Stimulated activated CD4-positive, alpha-beta T cell treated with anti-CD3 and anti-CD28 coated beads, Interleukin-4, amount 100 ng/mL, for 1 hour (primary cell): ENCODE results near the gene TBPL2.
"Not testable (repeated sequence)": the region's sequence is repeated elsewhere in the genome, so short reads cannot be mapped to it uniquely, and the experiment has no call there.

Source experiments
- DNase-seq: peaks from one replicate; pipeline ENCODE4 v3.0.0-alpha.2; 2020

The TBPL2 gene

GRCh38 chr14:55440385-55440784 is at the start of gene TBPL2:
Gene TBPL2 (minus strand): TSS chr14:55440616. CDS start chr14:55440449, 167 bp downstream.
- no peak for DNase-seq

DNA sequence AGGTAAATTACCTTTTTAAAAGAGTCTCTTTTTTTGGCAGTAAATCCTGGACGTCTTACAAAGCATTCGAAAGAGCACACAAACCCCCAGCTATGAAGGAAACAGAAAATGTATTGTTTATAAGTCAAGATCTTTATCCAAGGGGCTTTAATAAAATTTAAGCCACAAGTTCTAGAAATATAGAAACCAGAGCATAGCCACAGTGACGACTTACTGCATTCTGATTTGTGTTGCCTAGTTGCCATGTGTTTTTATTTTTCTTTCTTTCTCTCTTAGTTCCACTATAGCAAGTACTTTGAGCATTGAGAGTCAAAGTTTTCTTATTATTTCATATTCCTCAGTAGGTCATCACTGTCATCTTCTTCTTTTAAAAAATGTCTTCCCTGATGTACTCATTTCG is 47.8 kb upstream of the TBPL2 start:
- DNase-seq: no peak

- DNase-seq: no peak
These were observed 42.7 kb upstream of the TBPL2 start for GRCh38 chr14:55482936-55483605.

GRCh38 chr14:55481769-55482168 is 41.4 kb upstream of the TBPL2 start:
- DNase-seq: no peak

DNA sequence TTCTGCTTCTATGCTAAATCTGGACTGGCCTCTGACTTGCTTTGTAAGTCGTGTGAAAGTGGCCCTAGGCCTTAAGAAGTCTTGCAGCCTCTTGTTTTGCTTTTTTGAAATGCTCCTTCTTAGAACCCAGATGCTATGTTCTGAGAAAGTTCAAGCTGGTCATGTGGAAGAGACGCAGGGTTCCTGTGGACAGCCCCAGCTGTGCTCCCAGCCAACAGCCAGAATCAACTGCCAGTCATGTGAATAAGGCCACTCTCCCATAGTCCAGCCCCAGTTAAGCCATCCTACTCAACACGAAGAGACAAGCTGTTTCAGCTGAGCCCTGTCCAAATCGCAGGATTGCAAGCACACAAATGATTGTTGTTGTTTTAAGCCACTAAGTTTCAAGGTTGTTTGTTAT is 37.3 kb upstream of the TBPL2 start:
- no peak for DNase-seq

- DNase-seq: not testable (repeated sequence)
These were observed 36.0 kb upstream of the TBPL2 start for GRCh38 chr14:55476448-55476847.

DNA sequence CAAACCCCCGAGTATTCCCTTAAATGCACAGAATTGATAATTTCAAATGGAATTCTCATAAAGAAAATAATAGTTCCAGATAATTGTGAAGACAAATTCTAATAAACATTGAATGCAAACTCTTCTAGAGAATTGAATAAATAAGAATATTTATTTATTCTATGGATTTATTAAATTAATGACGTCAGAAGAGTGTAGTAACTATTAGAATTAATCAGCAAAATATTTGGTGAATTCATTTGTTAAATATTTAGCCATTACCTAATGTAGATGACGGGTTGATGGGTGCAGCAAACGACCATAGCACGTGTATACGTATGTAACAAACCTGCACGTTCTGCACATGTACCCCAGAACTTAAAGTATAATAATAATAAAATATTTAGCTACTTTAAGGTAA is 33.4 kb upstream of the TBPL2 start:
- no peak for DNase-seq

GRCh38 chr14:55470025-55470424 is 29.6 kb upstream of the TBPL2 start:
- no peak for DNase-seq

GRCh38 chr14:55467307-55467706 is 26.9 kb upstream of the TBPL2 start:
- no peak for DNase-seq

GRCh38 chr14:55458800-55459515 is 18.5 kb upstream of the TBPL2 start:
- DNase-seq: no peak

- no peak for DNase-seq
These were observed 17.1 kb upstream of the TBPL2 start for GRCh38 chr14:55457496-55457895.

- DNase-seq: not testable (repeated sequence)
These were observed 16.0 kb upstream of the TBPL2 start for GRCh38 chr14:55456411-55456810.

GRCh38 chr14:55454264-55455002 is 14.0 kb upstream of the TBPL2 start:
- DNase-seq: no peak

DNA sequence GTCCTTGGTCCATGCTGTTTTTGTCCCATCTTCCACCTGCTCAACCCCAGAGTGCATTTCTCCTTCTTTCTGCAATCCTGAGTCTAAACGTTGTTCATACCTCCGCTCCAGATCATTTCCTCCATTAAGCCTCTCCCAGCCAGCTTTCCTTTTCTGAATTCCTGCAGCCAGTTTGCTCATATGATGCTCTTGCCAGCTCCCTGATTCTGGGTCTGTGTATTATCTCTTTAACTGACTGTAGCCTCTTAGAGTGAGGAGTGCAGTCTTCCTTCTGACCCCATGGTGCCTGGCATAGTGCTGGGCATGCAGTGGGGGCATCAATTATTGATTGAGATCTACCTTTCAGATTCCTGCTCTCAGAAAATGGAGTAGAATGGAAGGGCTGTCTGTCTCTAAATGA is 11.5 kb upstream of the TBPL2 start:
- DNase-seq: no peak

GRCh38 chr14:55451398-55451797 is 11.0 kb upstream of the TBPL2 start:
- no peak for DNase-seq

GRCh38 chr14:55450987-55451386 is 10.6 kb upstream of the TBPL2 start:
- no peak for DNase-seq

DNA sequence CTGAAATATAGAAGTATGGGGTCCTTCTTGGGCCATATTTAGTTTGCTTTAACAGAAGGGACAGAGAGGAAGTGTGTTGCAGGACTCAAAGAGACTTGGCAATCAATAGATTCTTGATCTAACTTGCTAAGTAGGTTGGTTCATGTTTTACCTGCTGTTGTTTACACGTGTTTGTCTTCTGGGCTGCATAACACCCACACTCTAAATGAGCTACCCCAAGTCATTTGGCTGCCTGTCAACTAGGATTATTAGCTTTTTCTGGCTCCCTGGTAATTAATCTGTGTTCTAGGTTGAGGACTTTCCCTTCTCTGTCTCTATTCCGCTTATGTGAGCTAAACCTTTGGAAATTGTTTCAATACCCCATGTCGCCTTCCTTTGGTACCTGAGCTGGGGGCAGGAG is 10.1 kb upstream of the TBPL2 start:
- DNase-seq: no peak

DNA sequence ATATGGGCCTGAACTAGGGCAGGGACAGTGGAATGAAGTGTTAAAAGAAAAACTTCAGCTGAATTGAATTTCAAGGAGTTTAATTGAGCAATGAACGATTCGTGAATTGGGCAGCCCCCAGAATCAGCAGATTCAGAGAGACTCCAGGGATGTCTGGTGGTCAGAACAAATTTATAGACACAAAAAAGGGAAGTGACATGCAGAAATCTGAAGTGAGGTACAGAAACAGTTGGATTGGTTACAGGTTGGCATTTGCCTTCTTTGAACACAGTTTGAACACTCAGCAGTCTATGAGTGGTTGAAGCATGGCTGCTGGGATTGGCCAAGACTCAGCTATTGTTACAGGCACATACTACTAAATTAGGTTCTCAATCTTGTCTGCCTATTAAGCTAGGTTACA is 9.7 kb upstream of the TBPL2 start:
- DNase-seq: no peak

- no peak for DNase-seq
These were observed 8.7 kb upstream of the TBPL2 start for GRCh38 chr14:55449116-55449515.

GRCh38 chr14:55448141-55448614 is 7.8 kb upstream of the TBPL2 start:
- no peak for DNase-seq

DNA sequence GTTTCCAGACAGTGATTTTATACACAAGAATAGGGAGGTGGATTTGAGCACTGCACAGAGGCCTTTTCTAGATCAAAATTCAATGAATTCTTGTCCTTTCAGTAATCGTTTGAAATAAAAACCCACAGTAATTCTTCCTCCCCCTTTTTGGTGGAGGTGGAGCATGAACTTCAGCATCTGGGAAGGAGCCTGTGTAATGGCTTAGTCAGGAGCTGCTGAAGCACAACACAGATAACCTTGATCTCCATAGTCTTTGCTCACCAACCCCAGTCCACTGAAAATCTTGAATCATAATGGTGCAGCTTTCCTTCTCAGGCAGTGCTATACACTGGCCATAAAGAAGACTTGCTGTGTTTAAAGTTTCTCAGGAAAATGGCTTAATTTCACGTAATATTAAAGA is 6.4 kb upstream of the TBPL2 start:
- no peak for DNase-seq

DNA sequence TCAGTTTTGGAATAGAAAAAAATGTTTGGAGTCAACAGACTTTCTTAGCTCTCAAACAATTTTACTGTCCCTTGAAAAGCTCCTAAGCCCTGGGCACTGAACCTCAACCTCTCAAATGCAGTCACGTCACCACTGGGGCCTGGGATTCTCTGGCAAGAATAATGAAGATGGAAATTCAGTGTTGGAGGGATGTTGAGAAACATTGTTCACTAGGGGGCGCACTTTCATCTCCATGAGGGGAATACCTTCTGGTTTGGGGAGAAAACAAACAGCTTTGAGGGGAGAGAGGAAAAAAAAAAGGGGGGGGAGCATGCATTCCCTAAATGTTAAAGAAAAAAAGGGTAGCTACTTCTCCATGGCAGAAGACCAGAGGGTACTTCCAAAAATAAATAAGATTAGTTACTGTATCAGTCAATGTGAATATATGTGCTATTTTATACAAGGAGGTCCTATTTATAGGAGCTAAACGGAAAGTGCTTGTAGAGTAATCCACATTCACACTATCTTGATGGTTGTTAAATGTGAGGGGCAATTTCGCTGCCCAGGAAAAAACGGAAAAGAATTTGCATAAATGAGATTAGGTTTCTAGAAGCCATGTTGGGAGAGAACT is 5.8 kb upstream of the TBPL2 start:
- DNase-seq: peak; percentile 20

DNA sequence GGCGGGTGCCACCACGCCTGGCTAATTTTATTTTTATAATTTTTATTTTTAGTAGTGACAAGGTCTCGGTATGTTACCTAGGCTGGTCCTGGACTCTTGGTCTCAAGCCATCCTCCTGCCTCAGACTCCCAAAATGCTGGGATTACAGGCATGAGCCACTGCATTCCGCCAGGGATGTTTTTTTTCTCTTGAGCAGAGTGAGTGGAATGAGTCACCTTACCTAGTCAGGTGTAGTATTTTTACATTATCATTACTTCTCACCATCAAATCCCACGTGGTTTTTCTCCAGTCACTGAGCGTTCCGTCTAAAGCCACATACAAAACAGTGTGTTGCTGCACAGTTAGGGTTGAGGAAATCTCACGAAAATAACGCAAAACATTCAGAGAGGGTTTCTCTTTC is 870 bp upstream of the TBPL2 start:
- DNase-seq: no peak
